ENCODE measurements around the gene TAS2R50.
A peak's percentile ranks its signal among the peaks of the same experiment; 100 is the strongest.

The TAS2R50 gene

DNA sequence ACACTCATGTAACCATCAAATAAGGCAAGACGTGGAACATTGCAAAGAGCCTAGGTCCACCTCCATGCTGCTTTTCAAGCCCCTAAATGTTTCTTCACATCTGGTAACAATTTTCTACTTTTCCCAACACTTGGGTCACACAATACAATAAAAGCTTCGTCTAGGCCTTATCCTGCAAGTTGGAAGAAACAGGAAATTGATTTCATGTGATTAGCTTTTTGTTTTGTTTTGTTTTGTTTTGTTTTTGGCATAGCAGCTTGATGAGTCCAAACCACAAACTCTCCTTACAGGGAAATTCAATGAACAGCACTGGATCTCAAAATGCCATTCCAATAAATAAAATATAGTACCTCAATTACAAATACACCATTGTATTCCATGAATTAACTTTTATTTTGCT lies 19.3 kb downstream of the TAS2R50 start:
- Mint-ChIP-seq H3K36me3 (peaks cover 26% of the 10 kb centered on the region), H3K27ac (no peak overlapping the region), H3K4me3 (no peak overlapping the region), H3K4me1 (peaks cover 10% of the 10 kb centered on the region), H3K27me3 (no peaks in the 10 kb centered on the region), H3K9me3 (peaks cover 2% of the 10 kb centered on the region)
- no peak for ATAC-seq

DNA sequence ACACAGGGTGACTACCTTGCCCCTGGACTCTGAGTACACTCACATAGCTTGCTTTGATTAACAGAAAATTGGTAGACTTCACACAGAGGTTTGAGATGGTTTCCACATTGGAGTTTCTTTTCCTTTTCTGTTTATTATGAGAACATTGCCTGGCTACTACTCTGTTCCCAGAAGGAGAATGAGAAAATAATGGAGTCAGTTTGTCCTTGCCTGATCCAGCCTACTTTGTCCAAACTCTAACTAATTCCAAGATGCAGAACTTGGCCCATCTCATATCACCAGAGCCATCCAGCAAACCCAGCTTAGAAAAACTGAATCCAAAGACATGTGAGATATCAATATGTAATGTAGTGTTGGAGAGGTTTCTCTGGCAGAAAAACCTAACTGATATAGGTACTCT lies 20.4 kb downstream of the TAS2R50 start:
- Mint-ChIP-seq H3K27ac (no peak overlapping the region), H3K36me3 (peaks cover 33% of the 10 kb centered on the region), H3K4me3 (no peak overlapping the region), H3K4me1 (peaks cover 20% of the 10 kb centered on the region), H3K9me3 (peaks cover 2% of the 10 kb centered on the region), H3K27me3 (no peaks in the 10 kb centered on the region)
- no peak for ATAC-seq

DNA sequence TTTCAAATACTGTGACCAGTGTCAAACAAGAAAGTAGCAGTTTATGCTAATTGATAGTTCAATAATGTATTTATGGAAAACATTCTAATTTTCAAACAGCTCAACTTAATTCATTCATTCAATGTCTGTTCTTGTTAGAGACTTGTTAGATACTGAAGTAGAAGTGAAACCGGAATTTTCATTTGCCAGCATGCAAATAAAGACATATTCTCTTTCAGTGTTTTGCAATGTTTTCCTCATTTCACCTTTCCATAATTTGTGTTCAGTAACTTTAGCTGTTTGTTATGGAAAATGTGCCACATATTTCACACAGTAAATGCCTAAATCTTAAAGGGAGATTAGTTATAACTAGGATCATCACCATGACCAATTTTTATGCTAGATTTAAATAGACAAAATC lies 21.2 kb downstream of the TAS2R50 start:
- H3K4me3 Mint-ChIP-seq = no peak overlapping the region
- H3K9me3 Mint-ChIP-seq = peaks cover 2% of the 10 kb centered on the region
- H3K27me3 Mint-ChIP-seq = no peaks in the 10 kb centered on the region

DNA sequence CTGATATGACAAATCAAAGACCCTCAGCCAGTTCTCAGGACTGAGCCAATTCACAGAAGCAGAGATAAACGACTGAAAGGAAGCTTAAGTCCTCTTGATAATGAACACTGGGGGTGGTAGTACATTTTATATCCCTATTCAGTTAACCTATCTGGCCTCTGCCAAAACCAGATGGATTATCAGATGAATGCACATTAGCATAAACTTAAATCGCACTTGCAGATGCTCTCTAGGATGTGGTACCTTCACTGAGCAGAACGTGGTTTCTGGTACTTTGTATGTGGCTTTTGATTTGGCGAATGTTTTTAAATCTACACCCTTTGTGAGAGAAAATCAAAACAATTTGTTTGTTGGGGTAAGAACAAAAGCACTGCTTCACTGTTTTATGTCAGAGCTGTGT lies 26.5 kb downstream of the TAS2R50 start:
- H3K36me3 Mint-ChIP-seq = peaks cover 51% of the 10 kb centered on the region
- no peak for ATAC-seq

More for the DNA sequence above, 21.2 kb downstream of the TAS2R50 start:
- no peak overlapping the region for H3K27ac Mint-ChIP-seq
- peaks cover 26% of the 10 kb centered on the region for H3K4me1 Mint-ChIP-seq
- H3K36me3 Mint-ChIP-seq = peaks cover 33% of the 10 kb centered on the region
- no peak for ATAC-seq

DNA sequence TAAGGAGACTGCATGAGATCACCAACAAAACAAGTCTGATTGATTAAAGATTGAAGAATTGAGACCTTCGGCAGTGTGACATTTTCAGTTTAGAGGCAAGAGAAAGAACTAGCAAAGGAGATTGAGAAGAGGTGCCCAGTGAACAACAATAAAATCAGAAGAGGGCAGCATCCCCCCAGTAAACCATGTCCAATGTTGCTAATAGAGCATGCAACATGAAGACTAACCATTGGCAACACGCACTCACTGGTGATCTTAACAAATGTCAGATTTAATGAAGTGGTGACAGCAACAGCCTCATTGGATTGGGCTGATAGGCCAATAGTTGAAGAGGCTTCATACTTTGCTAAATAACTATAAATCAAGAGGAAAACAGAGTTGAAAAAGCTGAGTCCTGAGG lies 26.9 kb downstream of the TAS2R50 start:
- Mint-ChIP-seq H3K9me3 (peaks cover 13% of the 10 kb centered on the region), H3K27ac (no peak overlapping the region), H3K36me3 (peaks cover 55% of the 10 kb centered on the region), H3K27me3 (no peaks in the 10 kb centered on the region), H3K4me1 (peaks cover 28% of the 10 kb centered on the region), H3K4me3 (no peak overlapping the region)
- no peak for ATAC-seq

More for the DNA sequence above, 26.5 kb downstream of the TAS2R50 start:
- no peak overlapping the region for H3K27ac Mint-ChIP-seq
- peaks cover 13% of the 10 kb centered on the region for H3K9me3 Mint-ChIP-seq
- H3K27me3 Mint-ChIP-seq = no peaks in the 10 kb centered on the region
- H3K4me3 Mint-ChIP-seq = no peak overlapping the region
- H3K4me1 Mint-ChIP-seq = peaks cover 28% of the 10 kb centered on the region

DNA sequence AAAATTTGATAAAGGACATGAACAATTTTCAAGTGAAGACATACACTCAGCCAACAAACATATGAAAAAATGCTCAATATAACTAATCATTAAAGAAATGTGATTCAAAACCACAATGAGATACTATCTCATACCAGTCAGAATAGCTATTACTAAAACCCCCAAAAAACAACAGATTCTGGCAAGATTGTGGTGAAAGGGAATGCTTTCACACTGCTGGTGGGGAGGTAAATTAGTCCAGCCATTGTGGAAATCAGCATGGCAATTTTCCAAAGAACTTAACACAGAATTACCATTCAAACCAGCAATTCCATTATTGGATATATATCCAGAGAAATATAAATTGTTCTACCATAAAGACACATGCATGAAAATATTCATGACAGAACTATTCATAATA lies 29.0 kb downstream of the TAS2R50 start:
- peaks cover 67% of the 10 kb centered on the region for H3K36me3 Mint-ChIP-seq
- no peak overlapping the region for H3K4me3 Mint-ChIP-seq
- H3K9me3 Mint-ChIP-seq = peaks cover 13% of the 10 kb centered on the region
- no peak for ATAC-seq
- H3K27ac Mint-ChIP-seq = no peak overlapping the region
- no peaks in the 10 kb centered on the region for H3K27me3 Mint-ChIP-seq
- H3K4me1 Mint-ChIP-seq = peaks cover 28% of the 10 kb centered on the region

DNA sequence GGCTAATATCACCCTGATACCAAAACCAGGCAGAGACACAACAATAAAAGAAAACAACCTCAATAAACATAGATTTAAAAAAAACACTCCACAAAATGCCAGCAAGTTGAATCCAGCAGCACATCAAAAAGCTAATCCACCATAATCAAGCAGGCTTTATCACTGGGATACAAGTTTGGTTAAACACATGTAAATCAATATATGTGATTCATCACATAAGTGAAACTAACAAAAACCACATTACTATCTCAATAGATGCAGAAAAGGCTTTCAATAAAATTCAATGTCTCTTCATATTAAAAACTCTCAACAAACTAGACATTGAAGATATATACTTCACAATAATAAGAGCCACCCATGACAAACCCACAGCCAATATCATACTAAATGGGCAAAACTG lies 30.6 kb downstream of the TAS2R50 start:
- no peak overlapping the region for H3K4me3 Mint-ChIP-seq
- H3K4me1 Mint-ChIP-seq = peaks cover 14% of the 10 kb centered on the region
- H3K27ac Mint-ChIP-seq = no peak overlapping the region
- no peaks in the 10 kb centered on the region for H3K27me3 Mint-ChIP-seq
- peaks cover 69% of the 10 kb centered on the region for H3K36me3 Mint-ChIP-seq
- H3K9me3 Mint-ChIP-seq = peaks cover 13% of the 10 kb centered on the region
- ATAC-seq = no peak

DNA sequence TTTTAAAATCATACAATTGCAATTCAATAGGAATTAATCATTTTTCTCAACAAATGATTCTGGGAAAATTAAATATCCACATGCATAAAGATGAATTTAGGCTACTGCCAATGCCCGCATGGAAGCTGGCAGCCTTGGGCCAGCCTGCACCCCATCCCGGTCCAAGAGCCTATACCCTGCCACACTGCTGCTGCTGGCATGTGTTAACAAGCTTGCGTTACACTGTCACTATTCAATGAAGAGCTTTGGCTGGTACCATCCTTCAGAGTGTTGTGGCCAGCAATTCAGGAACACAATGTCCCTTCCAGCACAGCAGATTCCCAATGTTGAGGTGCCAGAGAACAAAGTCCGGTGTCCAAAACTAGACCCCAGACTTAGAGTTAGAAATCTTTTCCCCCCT lies 34.1 kb downstream of the TAS2R50 start:
- H3K4me1 Mint-ChIP-seq = peaks cover 10% of the 10 kb centered on the region

DNA sequence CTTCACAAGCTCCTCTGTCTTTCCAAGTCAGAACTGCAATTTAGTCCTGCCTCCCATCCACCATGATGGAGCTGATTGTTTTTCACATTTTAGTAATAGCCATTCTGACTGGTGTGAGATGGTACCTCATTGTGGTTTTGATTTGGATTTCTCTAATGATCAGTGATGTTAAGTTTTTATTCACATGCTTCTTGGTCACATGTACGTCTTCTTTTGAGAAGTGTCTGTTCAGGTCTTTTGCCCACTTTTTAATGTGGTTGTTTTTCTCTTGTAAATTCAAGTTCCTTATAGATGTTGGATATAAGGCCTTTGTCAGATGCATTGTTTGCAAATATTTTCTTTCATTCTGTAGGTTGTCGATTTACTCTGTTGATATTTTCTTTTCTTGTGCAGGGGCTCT lies 43.5 kb downstream of the TAS2R50 start:
- H3K9me3 Mint-ChIP-seq = peaks cover 4% of the 10 kb centered on the region
- no peak overlapping the region for H3K27ac Mint-ChIP-seq
- H3K4me3 Mint-ChIP-seq = no peak overlapping the region
- H3K27me3 Mint-ChIP-seq = no peaks in the 10 kb centered on the region
- peaks cover 16% of the 10 kb centered on the region for H3K36me3 Mint-ChIP-seq
- no peak for ATAC-seq
- peaks cover 6% of the 10 kb centered on the region for H3K4me1 Mint-ChIP-seq

More for the DNA sequence above, 34.1 kb downstream of the TAS2R50 start:
- no peak for ATAC-seq
- H3K36me3 Mint-ChIP-seq = peaks cover 72% of the 10 kb centered on the region
- H3K9me3 Mint-ChIP-seq = peaks cover 18% of the 10 kb centered on the region
- H3K27me3 Mint-ChIP-seq = no peaks in the 10 kb centered on the region
- H3K27ac Mint-ChIP-seq = no peak overlapping the region
- H3K4me3 Mint-ChIP-seq = no peak overlapping the region

DNA sequence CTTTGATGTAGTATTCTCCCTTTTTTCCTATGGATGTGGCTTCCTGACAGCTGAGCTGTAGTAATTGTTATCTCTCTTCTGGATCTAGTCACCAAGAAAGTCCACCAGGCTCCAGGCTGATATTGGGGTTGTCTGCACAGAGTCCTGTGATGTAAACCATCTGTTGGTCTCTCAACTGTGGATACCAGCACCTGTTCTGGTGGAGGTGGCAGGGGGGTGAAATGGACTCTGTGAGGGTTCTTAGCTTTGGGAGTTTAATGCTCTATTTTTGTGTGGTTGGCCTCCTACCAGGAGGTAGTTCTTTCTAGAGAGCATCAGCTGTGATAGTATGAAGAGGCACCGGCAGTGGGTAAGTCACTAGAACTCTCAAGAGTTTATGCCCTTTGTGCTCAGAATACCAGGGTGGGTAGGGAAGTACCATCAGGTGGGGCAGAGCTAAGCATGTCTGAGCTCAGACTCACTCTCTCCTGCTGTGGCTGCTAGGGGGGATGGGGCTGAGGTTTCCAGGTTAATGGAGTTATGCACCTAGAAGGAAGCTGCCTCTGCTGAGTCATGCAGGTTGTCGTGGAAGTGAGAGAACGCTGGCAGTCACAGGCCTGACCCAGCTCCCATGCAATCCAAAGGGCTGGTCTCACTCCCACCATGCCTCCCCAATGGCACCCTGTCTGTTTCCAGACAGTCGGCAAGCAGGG lies 44.6 kb downstream of the TAS2R50 start:
- H3K4me1 Mint-ChIP-seq = peaks cover 6% of the 10 kb centered on the region
- no peak overlapping the region for H3K4me3 Mint-ChIP-seq
- H3K9me3 Mint-ChIP-seq = peaks cover 3% of the 10 kb centered on the region
- ATAC-seq = peak; percentile 47
- no peaks in the 10 kb centered on the region for H3K27me3 Mint-ChIP-seq
- H3K36me3 Mint-ChIP-seq = peaks cover 5% of the 10 kb centered on the region
- no peak overlapping the region for H3K27ac Mint-ChIP-seq

DNA sequence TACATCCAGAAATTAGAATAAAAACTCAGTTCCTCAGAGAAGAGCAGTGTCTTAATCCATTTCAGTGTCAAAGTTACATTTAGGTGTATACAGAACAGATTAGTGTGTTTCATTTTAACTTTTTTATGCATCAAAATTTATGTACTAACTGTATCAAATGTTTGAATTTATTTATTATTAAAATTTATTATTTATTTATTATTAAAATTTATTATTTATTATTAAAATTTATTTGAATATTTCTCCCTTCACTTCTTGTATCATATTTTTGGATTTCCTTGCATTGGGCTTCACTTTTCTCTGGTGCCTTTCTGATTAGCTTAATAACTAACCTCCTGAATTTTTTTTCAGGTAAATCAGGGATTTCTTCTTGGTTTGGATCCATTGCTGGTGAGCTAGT lies 45.3 kb downstream of the TAS2R50 start:
- ATAC-seq = no peak
- Mint-ChIP-seq H3K9me3 (no peaks in the 10 kb centered on the region), H3K27me3 (no peaks in the 10 kb centered on the region), H3K27ac (no peak overlapping the region), H3K36me3 (no peaks in the 10 kb centered on the region), H3K4me3 (no peak overlapping the region), H3K4me1 (peaks cover 6% of the 10 kb centered on the region)

DNA sequence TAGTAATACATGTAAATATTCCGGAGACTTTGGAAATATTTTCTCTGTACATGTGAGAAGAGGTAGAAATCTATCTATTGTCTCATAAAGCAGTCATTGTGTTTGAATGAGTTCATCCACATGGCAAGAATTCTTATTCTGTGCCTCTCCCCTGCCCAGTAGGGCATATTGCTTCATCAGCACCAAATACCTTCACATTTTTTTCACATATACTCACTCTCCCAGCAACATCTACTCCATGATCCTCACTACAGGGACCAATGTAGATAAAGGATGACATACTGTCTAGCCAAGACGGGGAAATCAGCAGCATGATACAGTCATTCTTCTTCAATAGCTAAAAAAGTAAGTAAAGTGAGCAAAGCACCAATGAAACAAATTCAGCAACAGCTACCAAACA lies 46.3 kb downstream of the TAS2R50 start:
- Mint-ChIP-seq H3K27ac (no peak overlapping the region), H3K9me3 (no peaks in the 10 kb centered on the region), H3K4me3 (no peak overlapping the region), H3K27me3 (no peaks in the 10 kb centered on the region), H3K36me3 (no peaks in the 10 kb centered on the region), H3K4me1 (peaks cover 6% of the 10 kb centered on the region)
- no peak for ATAC-seq

DNA sequence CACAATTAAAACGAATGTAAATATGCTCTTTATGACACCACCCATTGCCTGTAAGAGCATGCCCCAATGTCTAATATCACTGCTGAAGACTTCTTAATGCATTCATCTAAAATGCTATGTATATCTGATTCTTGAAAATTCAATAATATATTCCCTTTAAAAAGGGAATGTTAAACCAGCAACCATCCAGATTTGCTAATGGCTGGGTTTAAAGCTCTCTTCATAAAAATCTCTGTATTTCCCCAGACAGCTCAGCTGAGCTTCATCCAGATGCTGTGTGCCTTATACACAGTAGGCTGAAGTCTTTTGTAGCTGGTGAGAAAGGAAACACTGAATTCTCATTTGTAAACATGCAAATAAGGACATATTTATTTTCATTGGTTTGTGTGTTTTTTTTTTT lies 47.5 kb downstream of the TAS2R50 start, which contains the start of gene TAS2R14:
TSS of gene TAS2R14 (minus strand) at position 101 of the 400 bp plus-strand sequence. CDS start at position 45, 56 bp downstream.
- Mint-ChIP-seq H3K27me3 (no peaks in the 10 kb centered on the region), H3K4me1 (peaks cover 6% of the 10 kb centered on the region), H3K9me3 (no peaks in the 10 kb centered on the region), H3K36me3 (no peaks in the 10 kb centered on the region), H3K27ac (no peak within 1 kb of the TSS), H3K4me3 (no peak within 1 kb of the TSS)
- ATAC-seq = no peak

DNA sequence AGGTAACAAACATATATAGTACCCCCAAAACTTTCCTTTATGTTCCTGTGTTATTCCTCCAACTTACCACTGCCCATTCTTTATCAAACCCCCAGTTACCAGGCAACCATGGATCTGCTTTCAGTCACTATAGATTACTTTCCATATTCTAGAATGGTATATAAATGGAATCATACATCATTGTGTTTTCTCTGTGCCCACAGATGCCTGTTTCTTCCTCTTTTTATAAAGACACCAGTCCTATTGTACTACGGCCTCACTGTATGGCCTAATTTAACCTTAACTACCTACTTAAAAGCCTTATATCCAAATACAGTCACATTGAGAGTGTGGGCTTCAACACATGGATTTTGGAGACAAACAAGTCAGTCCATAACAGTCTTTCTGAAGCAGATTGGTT lies 50.2 kb downstream of the TAS2R50 start:
- Mint-ChIP-seq H3K4me1 (no peaks in the 10 kb centered on the region), H3K27me3 (no peaks in the 10 kb centered on the region), H3K27ac (no peak overlapping the region), H3K4me3 (no peak overlapping the region), H3K9me3 (no peaks in the 10 kb centered on the region), H3K36me3 (no peaks in the 10 kb centered on the region)
- no peak for ATAC-seq

Measured in stimulated activated memory B cell treated with anti-CD40 and anti-IgM and Interleukin-4, amounts not matched to agents 10 μg/mL and 1 μg/mL and 100 μg/mL, for 72 hours (primary cell).